ENCODE data around the gene RGMA.

Gene RGMA, protein sequence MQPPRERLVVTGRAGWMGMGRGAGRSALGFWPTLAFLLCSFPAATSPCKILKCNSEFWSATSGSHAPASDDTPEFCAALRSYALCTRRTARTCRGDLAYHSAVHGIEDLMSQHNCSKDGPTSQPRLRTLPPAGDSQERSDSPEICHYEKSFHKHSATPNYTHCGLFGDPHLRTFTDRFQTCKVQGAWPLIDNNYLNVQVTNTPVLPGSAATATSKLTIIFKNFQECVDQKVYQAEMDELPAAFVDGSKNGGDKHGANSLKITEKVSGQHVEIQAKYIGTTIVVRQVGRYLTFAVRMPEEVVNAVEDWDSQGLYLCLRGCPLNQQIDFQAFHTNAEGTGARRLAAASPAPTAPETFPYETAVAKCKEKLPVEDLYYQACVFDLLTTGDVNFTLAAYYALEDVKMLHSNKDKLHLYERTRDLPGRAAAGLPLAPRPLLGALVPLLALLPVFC

DNA sequence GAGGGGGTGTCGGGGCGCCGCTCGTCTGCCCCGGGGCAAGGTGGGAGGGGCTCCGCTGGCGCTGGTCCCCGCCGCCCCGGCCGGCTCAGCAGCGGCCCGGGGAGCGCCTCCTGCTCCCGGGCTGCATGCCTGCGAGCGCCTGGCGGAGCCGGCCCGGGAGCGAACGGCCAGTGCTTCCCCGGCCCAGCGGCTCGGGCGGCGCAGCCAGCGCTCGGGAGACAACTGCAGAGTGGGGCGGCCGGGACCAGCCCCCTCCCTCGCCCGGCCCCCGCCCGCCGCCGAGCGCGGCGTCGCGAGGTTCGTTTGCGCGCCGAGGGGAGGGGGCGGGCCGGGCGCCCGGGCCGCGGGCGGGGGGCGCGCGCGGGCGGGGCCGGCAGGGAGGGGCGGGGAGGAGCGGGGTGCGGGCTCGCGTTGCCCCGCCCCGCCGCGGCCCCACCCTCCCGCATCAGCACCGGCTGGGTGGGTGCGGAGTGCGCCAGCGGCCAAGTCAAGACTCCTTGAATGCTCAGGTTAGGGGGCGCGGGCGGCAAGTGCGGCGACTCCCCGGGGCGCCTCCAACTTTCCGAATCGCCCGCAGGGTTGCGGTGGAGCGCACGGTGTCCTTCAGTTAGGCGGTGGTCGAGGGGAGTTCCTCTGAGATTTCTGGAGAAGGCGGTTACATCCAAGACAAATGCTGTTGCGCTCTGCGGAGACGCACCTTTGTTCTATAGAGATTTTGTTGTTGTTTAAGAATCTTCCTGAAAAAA is at the start of gene RGMA:
Gene RGMA (minus strand): TSS at position 231 of the 746 bp plus-strand sequence. CDS start 279 bp downstream, outside the sequence.
- DNase-seq = no peak

DNA sequence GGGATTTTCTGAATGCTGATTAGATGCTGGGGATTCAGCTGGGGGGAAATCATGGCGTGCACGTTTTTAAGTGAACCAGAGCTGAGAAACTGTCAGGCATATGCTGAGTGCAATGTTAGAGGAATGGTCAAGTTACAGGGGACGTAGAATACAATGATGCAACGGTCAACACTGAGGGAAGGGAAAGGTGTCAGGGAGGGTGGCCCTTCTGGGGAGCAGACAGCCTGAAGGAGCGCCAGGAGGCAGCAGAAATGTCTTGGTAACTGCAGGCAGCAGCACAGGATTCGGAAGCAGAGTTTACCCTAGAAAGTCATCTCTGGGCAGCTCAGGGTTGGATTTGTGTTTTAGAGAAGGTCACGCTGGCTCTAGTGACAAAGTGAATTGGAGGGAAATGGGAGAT is 47.6 kb upstream of the RGMA start:
- no peak for DNase-seq

DNA sequence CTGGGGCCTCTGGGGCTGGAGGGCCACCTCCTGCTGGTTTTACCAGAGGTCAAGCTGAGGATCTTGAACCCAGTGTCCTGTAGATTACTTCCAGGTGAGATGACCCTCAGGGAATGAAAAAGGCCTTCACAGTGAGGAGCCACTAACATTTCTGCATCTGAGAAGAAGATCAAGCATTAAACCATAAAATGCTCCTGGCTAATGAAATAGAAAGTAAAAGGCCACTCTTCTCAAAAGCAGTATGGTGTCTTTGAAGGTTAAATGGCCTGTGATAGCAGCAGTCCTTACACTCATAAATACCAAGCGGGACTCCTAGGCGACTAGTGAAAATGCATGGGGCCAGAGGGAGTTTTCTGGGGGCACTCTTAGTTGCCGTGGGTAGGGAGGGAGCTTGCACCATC is 47.0 kb upstream of the RGMA start:
- no peak for DNase-seq

DNA sequence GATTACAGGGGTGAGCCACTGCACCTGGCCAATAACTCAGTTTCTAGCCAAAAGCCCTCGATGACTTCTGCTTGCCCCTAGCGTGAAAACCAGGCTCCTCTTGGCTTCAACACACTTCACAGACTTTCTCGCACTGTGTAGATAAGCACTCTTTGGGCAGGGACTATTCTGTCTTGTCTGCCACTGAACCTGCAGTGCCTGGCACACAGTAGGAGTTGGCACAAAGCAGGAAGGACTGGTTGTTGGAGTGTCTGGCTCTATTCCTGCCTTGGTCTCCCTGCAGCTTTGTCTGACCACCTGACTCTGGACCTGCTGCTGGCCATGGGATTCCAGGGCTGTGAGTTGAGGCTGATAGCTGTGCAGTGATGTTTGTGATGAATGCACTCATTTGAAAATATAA is 46.4 kb upstream of the RGMA start:
- DNase-seq = no peak

DNA sequence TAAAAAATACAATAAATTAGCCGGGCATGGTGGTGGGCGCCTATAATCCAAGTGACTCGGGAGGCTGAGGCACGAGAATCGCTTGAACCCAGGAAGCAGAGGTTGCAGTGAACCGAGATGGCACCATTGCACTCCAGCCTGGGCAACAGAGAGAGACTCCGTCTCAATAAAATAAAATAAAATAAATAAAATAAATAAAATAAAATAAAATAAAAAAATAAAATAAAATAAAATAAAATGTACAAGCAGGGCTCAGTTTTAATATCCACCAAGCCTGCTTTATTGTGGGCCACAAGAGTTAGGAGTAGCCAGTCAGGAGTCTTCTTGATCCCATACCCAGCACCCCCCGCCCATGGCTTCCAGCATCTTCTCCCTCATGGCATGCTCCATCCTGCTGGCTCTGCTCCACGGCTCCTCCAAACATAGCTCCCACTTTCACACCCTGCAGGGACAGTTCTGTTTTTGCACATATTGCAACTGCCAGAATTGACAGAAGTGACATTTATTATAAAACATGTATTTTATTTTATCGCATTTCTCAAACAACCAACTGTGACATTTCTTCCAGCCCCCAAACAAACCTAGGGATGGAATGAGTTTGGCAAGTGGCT is 42.6 kb upstream of the RGMA start:
- no peak for DNase-seq

DNA sequence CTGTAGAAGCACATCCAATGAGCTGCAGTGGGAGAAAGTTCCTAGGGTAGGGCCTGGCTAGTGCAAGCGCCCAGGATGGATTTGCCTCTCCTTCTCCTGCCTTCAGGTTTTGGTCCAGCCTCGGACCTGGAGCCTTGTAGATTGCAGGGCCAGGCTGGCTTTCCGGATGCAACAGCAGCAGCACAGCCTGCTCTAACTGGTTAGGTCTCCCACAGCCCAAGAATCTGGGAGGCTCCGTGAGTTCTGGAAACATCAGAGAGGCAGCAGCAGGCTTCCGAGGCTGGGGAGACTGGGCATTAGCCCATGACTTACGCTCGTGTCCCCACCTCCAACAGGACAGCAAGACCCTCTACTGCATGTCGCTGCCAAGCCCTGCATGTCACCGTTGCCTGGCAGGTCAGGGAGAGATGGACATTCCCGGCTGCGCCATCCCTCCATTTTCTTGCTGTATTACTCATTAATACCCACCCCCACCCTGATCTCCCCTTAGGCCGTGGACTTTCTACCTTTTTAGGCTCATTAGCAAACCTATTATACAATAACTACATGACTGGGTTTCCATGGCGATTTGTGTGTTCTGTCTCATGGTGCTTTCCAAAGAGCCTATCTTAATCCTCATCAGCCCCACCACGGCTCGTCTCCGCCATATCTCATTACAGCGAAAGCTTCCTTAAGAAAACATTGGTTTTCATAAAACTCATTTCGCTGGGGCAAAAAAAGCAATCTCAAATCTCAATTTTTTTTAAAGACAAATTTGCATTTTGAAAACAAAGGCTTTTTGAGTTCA is 40.9 kb upstream of the RGMA start:
- no peak for DNase-seq

DNA sequence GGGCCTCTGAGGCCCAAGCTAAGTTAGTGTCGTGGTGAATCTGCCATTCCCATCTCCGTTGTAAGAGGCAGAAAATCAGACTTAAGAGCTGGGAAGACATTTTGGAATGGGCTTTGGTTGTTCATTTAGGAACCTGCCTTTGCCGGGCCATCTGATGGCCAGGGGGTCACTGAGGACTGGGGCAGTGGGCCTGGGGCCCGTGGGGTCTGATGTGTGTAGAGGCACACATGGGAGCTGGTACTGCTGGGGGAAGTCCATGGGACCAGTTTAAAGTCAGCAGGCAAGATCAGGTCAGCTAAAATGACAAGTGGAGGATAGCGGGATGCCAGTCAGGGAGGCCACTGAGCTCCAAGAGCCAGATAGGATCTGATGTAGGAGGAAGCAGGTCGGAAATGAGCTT is 38.3 kb upstream of the RGMA start:
- no peak for DNase-seq

DNA sequence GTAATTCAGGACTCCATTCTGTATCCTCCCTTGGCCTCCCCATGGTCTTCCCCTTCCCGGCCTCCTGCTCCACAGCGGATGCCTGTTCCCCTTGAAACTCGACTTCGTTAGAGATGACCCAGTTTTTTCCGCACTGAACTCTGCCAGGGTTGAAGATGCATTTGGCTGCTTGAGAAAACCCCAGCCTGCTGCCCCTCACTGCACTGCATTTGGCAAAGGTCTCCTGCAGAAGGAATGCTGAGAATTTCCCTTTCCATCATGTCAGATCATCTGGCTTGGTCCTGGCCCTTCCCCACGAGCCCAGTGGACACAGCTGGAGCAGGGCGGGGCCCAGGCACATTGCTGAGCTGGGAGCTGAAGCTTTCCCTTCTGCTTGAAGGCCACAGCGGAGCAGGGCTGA is 37.6 kb upstream of the RGMA start:
- no peak for DNase-seq

DNA sequence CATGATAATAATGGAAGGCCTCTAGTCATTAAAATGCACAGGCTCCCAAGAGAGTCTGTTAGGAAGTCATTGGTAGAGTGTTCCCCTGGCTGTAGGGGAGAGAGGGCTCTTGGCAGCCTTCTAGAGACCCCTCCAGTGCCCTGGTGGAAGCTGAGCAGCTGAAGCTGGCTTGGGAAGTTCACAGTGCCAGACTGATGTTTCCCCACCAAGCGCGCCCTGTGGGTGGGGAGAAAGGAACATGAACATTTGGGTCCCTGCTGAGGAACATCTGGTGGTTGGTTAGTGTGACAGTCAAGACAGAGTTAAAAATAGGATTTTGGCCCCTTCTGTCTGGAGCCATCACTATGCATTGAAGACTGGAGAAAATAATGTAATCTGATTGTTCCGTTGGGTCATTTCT is 37.1 kb upstream of the RGMA start:
- no peak for DNase-seq

DNA sequence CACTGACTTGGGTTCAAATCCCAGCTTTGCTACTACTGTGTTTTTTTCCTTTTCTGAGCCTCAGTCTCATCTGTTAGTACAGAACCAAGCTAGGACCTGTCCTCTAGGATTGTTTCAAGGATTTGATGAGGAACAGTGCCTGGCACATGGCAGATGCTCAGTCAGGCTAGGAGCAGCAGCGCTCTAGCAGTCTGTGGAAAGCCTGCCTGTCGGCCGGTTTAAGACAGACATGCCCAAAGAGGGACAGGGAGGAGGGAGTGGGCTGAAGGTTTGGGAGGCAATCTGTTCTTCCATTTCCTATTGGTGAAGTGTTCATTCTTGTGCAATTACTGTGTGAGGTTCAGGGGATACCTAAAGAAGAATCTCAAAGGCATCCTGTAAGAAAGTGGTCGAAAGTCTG is 35.1 kb upstream of the RGMA start:
- no peak for DNase-seq

DNA sequence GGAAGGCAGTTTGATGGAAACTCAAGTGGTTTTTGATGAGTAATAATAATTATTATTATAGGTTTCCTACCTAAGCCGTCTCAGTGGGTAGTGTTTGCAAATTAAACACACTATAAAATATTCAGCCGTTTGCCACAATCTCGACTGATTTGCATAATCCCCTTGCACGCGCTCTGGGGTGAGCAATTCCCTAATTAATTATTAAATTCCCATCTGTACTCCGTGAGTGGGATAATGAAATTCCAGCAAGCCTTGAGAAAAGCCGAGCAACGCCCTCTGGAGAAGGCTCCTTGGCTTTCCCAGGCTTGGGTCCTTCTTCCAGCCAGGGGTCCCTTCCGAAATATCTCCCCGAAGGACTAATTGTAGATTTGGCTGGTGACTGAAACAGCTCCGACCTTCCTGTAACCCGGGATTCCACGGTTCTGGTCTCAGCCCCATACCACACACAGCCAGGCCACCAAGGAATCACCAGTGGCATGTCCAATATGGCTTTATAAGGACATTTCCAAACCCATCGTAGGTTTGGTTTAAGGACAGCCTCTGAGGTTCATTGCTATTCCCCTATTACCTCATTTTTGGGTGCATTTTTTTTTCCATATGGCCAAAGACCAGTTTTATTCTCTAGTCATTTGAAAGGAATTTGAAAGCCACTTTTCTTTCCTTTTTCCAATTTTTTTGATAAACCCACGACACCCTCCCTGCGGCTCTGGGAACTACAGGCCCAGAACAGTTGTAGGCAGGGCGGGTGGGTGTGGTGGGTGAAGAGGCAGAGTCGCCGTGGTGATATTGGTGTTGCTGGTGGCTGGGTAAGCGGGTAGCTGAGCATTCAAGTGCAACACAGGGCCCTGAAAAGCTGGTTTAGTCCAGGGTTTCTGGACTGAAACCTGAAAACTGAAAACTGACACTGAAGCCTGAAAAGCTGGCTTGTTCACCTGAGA is 33.2 kb upstream of the RGMA start:
- DNase-seq = no peak

DNA sequence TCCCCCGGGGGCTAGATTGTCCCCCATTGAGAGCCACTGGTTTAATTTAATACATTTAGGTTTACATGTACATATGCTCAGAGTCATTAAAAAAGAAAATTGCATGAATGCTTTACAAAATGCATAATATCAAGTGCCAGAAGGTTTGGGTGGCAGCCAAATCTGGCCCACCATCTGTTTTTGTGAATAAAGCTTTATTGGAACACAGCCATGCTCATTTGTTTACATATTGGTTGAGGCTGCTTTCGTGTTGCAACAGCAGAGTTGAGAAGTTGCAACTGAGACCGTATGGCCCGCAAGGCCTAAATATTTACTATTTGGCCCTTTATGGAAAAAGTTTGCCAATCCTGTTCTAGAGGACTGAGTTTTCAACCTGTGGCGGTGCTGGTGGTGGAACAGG is 32.1 kb upstream of the RGMA start:
- DNase-seq = no peak

DNA sequence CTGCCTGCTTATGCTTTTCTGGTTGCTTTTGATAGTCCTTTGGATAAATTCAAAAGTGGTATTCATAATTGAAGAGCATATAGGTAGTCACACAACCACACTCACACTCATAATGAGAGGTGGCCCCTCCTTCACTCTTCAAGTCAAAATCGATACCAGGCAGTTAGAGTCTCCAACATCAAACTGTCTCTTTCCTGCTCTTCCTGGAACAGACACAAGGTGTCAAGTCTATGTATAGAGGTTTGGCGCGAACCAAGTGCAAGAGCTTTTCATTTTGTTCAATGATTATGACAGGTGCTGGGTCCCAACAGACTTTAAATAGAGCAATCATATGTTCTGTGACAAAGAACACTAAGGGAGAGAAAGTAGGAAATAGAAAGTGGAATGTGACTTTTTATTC is 29.9 kb upstream of the RGMA start:
- no peak for DNase-seq

DNA sequence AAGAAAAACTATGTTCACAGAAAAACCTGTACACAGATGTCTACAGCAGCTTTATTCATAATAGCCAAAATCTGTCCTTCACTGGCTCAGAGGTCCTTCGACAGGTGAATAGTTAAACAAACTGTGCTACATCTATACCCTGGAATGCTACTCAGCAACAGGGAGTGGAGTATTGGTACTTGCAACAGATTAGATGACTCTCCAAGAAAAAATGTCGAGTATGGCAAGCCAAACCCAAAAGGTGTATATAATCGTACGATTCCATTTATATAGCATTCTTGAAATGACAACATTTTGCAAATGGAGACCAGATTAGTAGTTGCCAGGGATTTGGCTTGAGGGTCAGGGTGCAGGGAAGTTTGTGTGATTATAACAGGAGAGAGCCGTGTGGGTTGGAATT is 22.4 kb upstream of the RGMA start:
- no peak for DNase-seq

DNA sequence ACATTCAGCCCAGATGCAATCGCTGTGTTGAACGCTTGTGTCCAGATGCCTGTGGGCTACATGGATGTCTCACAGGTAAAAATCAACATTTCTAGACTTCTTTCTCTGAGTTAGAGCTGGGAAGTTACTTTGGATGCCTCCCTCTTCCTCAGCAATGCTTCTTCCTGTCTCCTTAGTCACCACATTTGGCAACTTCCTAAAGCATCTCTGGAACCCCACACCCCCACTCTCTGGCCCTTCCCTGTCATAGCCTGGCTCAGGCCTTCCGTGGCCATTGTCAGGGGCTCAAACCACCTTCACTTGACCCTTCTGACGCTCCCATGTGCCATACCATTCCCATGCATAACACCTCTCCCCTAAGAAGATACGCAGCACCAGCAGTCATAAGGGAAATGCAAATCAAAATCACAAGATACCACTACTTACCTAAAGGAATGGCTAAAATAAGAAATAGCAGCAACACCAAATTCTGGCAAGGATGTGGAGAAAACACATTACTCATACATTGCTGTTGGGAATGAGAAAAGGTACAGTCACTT is 21.6 kb upstream of the RGMA start:
- DNase-seq = no peak

DNA sequence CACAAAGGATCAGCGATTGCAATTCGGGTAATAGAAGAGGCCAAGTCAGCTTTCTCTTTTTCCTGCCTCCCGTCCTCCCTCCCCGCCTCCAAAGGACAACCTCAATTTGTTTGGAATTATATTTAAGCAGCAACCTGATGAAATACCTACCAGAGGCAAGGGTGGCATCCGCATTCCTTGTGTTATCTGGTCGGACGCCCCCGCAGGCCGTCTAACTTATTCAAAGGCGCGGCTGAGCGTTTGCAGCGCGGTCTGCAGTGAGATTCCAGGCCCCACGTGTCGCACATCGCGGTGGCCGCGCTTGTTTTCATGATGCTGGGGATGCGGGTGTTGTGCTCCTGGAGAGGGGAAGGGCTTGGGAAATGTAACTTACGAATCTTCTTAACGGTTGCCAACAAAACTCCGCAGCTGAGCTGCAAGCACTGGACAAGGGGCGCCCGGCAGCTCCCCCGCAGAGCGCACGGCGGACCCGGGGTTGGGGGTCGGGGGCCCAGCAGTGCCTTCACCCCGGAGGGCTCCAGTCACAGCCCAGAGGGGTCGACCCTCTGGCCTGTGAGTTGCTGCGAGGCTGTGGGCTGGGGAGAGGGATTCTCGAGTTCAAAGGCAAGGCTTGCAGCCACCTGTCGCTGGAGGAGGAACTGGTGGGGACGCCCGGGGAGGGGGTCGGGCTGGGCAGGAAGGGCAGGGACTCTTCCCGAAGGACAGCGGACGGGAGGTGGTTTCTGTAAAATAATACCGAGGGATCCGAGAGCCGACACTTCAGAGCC is 20.5 kb upstream of the RGMA start:
- DNase-seq = no peak

DNA sequence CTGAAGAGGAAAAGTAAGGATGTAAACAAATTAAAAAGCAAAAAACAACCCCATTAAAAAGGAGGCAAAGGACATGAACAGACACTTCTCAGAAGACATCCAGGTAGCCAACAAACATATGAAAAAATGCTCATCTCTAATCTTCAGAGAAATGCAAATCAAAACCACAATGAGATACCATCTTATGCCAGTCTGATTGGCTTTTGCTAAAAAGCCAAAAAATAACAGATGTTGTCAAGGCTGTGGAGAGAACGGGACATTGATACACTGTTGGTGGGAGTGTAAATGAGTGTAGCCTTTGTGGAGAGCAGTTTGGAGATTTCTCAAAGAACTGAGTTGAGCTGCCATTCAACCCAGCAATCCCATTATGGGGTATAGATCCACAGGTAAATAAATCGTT is 18.6 kb upstream of the RGMA start:
- no peak for DNase-seq

DNA sequence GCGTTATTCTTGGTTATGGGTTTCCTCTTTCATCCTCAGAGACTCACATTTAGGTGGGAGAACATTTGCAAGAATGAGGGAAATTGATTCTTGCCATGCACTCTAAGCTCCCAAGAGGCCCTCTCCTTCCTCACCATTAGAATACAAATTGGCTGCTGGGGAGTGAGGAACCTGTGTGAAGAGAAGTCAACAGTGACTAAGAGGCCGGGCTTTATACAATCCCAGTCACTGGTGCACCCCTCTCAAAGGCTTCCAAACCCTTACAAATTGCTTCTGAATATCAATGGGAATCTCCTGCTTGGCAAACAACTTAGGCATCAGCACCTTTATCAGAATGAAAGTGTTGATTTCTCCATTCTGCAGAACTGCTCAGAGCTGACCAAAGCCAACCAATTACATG is 16.5 kb upstream of the RGMA start:
- no peak for DNase-seq

DNA sequence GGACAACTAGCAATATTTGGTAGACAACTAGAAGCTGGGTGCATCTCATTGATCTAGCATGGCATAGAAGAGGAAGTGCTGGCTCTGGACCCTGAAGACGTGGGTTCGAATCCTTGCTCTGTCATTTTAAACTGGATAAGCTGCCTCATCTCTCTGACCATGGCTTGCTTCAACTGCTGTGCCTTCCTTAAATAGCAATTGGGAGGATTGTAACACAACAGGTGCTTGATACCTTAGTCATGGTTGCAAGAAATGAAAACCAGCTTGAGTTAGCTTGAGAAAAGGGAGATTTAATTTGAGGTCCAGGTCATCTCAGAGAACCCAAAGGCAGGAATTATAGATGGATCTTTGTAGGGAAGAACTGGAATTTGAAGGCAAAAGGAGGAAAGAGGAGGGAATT is 14.8 kb upstream of the RGMA start:
- no peak for DNase-seq

DNA sequence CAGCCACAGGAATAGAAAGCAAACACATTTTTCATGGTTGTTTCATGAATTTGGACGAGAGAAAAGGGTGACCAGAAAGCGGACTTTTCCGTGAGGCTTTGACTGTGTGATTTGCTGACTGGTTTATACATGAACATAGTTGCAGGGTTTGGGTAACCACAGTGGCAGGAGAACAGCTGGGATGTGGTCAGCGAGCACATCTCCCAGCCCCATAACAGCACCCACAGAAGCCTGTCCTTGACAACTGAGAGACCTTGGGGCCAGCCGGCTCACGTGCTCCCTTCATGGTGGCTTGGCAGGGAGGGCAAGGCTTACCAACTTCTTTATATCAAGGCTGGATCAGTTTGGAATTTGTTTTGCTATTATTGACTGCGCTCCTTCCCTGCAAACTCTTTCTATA is 13.2 kb upstream of the RGMA start:
- no peak for DNase-seq

DNA sequence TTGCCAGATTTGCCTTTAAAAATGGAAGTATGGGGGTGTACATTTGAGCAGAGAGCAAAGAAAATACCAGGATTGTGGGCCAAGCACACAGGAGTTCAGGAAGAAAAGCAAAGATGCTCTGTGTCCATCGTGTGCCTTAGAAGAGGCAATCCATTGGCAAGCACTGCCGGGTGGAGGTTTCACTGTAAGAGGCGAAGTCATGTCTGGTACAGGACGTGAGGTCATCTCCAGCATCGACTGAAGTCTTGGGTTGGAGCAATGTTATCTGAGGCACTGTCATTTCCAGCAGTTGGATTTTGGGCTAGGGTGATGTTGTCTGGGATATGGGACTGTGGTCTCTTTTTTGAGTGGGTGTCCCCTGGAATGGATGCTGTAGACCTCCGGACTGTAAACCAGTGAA is 4.8 kb upstream of the RGMA start:
- DNase-seq = no peak
